ENCODE measurements around the gene PRSS38. TPM values are rescaled to one million over a fixed set of nuclear protein-coding genes. Genes with fewer than 3 reads are reported as not detected.

Gene PRSS38
- total and polyA plus RNA-seq, 10 of the 15 experiments (the other 5 are each of a cell fraction or from before 2014, with no cell fraction given): not detected

DNA sequence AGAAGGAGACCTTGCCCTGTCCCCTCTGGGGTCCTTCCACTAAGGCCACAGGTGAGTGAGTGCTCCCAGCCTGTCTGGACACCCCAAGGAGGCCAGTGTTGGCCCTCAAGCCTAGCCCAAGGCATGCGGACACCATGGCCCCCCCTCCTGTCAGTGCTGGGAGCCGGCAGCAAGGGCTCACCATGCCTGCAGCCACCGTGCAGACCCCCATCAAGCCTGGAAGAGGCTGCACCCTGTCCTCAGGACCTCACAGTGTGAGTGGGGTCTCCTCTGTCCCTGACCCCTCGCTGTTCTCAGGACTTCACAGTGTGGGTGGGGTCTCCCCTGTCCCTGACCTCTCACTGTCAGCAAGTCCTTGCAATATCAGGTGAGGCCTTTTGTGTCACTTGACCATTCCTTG, 33.2 kb upstream of the PRSS38 start:
- no peaks in the 10 kb centered on the region for H3K27me3 ChIP-seq (replicated peaks in 1 of 2; ENCODE audit: control insufficient read depth in 2 of 2, insufficient read depth in 2 of 2, low read length in 1 of 2)
- H4K20me1 ChIP-seq (ENCODE audit: control insufficient read depth, insufficient read depth): no peaks in the 10 kb centered on the region
- no peaks in the 10 kb centered on the region for H3K79me2 ChIP-seq (ENCODE audit: control insufficient read depth, insufficient read depth, low read length)
- no peak overlapping the region for H2AFZ ChIP-seq (ENCODE audit: control insufficient read depth, low read depth, low read length)
- in situ Hi-C loops (cut with MboI) (no loop called here), intact Hi-C loops (cut with micrococcal nuclease; ENCODE audit: unreplicated experiment) (loop anchor here (10.0 kb wide), 1 partner anchor 47 kb away; the partner anchor contains the start of genes JMJD4 and SNAP47)
- ChIA-PET CTCF (no interaction called here), POLR2A (no interaction called here), SMC1A (ENCODE audit: uncharacterized antibody, unreplicated experiment) (no interaction called here), RAD21 (ENCODE audit: unreplicated experiment) (no interaction called here)
- H3K36me3 ChIP-seq (ENCODE audit: control insufficient read depth in 2 of 2, insufficient read depth in 2 of 2, low read length in 1 of 2): peaks cover 0 to 9% of the 10 kb centered on the region in 2 experiments; a peak in 2 of 4 replicates
- H3K9ac ChIP-seq (ENCODE audit: control insufficient read depth, insufficient read depth, low read length): no peak overlapping the region
- H3K4me3 ChIP-seq: no peak overlapping the region
- H3K9me3 ChIP-seq (replicated peaks; ENCODE audit: control insufficient read depth, insufficient read depth, low read length): no peaks in the 10 kb centered on the region
- no TSS peak for BruUV-seq (replicated peaks)
- no peak for ATAC-seq
- 100% methylated on average over 4 of the region's 4 CpGs for whole genome bisulfite sequencing (ENCODE audit: insufficient coverage, insufficient replicate concordance, low lambda C conversion rate, missing lambda C conversion rate)
- TF ChIP-seq SIN3A (IDR thresholded peaks at IDR 0.05; ENCODE audit: low read depth, low read length): no peak
- TF ChIP-seq ZNF622 (IDR thresholded peaks at IDR 0.05): no peak
- TF ChIP-seq EGR1 (IDR thresholded peaks at IDR 0.05; ENCODE audit: borderline replicate concordance in 1 of 2, low read depth in 2 of 2, low read length in 2 of 2): no peak
- no peak for TF ChIP-seq RELA (IDR thresholded peaks at IDR 0.05; ENCODE audit: borderline replicate concordance, partially characterized antibody)
- TF ChIP-seq BCL11A (IDR thresholded peaks at IDR 0.05; ENCODE audit: low read depth, low read length): no peak
- TF ChIP-seq, protein P1, sequence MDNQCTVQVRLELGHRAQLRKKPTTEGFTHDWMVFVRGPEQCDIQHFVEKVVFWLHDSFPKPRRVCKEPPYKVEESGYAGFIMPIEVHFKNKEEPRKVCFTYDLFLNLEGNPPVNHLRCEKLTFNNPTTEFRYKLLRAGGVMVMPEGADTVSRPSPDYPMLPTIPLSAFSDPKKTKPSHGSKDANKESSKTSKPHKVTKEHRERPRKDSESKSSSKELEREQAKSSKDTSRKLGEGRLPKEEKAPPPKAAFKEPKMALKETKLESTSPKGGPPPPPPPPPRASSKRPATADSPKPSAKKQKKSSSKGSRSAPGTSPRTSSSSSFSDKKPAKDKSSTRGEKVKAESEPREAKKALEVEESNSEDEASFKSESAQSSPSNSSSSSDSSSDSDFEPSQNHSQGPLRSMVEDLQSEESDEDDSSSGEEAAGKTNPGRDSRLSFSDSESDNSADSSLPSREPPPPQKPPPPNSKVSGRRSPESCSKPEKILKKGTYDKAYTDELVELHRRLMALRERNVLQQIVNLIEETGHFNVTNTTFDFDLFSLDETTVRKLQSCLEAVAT (IDR thresholded peaks at IDR 0.05): no peak
- TF ChIP-seq, protein P2, sequence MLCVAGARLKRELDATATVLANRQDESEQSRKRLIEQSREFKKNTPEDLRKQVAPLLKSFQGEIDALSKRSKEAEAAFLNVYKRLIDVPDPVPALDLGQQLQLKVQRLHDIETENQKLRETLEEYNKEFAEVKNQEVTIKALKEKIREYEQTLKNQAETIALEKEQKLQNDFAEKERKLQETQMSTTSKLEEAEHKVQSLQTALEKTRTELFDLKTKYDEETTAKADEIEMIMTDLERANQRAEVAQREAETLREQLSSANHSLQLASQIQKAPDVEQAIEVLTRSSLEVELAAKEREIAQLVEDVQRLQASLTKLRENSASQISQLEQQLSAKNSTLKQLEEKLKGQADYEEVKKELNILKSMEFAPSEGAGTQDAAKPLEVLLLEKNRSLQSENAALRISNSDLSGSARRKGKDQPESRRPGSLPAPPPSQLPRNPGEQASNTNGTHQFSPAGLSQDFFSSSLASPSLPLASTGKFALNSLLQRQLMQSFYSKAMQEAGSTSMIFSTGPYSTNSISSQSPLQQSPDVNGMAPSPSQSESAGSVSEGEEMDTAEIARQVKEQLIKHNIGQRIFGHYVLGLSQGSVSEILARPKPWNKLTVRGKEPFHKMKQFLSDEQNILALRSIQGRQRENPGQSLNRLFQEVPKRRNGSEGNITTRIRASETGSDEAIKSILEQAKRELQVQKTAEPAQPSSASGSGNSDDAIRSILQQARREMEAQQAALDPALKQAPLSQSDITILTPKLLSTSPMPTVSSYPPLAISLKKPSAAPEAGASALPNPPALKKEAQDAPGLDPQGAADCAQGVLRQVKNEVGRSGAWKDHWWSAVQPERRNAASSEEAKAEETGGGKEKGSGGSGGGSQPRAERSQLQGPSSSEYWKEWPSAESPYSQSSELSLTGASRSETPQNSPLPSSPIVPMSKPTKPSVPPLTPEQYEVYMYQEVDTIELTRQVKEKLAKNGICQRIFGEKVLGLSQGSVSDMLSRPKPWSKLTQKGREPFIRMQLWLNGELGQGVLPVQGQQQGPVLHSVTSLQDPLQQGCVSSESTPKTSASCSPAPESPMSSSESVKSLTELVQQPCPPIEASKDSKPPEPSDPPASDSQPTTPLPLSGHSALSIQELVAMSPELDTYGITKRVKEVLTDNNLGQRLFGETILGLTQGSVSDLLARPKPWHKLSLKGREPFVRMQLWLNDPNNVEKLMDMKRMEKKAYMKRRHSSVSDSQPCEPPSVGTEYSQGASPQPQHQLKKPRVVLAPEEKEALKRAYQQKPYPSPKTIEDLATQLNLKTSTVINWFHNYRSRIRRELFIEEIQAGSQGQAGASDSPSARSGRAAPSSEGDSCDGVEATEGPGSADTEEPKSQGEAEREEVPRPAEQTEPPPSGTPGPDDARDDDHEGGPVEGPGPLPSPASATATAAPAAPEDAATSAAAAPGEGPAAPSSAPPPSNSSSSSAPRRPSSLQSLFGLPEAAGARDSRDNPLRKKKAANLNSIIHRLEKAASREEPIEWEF (IDR thresholded peaks at IDR 0.05; ENCODE audit: insufficient replicate concordance, low read depth, low read length): no peak
- TF ChIP-seq RAD21 (IDR thresholded peaks at IDR 0.05; ENCODE audit: insufficient read depth, low read depth, low read length): no peak
- TF ChIP-seq LARP7 (IDR thresholded peaks at IDR 0.05): no peak
- TF ChIP-seq HDAC2 (IDR thresholded peaks at IDR 0.05): no peak
- FAIRE-seq: no peak
- no peak for DNase-seq (ENCODE audit: low read depth, low spot score)
- no peak overlapping the region for H3K27ac ChIP-seq (ENCODE audit: control insufficient read depth, insufficient read depth)
- peaks cover 9% of the 10 kb centered on the region for H3K4me1 ChIP-seq (ENCODE audit: control insufficient read depth, insufficient read depth, low read length)
- H3K4me2 ChIP-seq (ENCODE audit: control insufficient read depth, insufficient read depth): no peak overlapping the region

All from GM12878 (cell line).